Measurements from ENCODE around the gene GOT2. TPM values are rescaled to one million over a fixed set of nuclear protein-coding genes. Genes with fewer than 3 reads are reported as not detected.
"Not testable (repeated sequence)": the region's sequence is repeated elsewhere in the genome, so short reads cannot be mapped to it uniquely, and the experiment has no call there.

The GOT2 gene
- total RNA-seq, 1 donor from 2014 or later = 555 TPM

- intact Hi-C loops (cut with micrococcal nuclease) = no loop called here
- DNase-seq = no peak
Measured at GRCh38 chr16:58670177-58670576, 63.9 kb downstream of the GOT2 start.

GRCh38 chr16:58665200-58665599, 68.9 kb downstream of the GOT2 start:
- intact Hi-C loops (cut with micrococcal nuclease) = no loop called here
- ATAC-seq (peak; percentile 7), DNase-seq (no peak)

More at GRCh38 chr16:58670177-58670576, 63.9 kb downstream of the GOT2 start:
- no peak for ATAC-seq

GRCh38 chr16:58661199-58661830, 72.8 kb downstream of the GOT2 start:
- intact Hi-C loops (cut with micrococcal nuclease) = no loop called here
- DNase-seq = peak; percentile 46
- ATAC-seq = peak; percentile 87

GRCh38 chr16:58659911-58660310, 74.2 kb downstream of the GOT2 start:
- intact Hi-C loops (cut with micrococcal nuclease); DNase-seq; ATAC-seq: not testable (repeated sequence)

- ATAC-seq (no peak), DNase-seq (no peak)
- intact Hi-C loops (cut with micrococcal nuclease) = no loop called here
Measured at GRCh38 chr16:58658796-58659211, 75.3 kb downstream of the GOT2 start.

Other genes with a start within 250 kb of the GOT2 start
- gene NDRG4, start 234.2 kb downstream of the GOT2 start, total RNA-seq = 580 TPM
- 15.3 TPM for gene SETD6, start 218.8 kb downstream of the GOT2 start, total RNA-seq
- gene CNOT1, start 104.5 kb downstream of the GOT2 start, total RNA-seq = 88.9 TPM
- gene SLC38A7, start 49.5 kb downstream of the GOT2 start, total RNA-seq = 36.1 TPM